ENCODE data around the gene FGF21. TPM values are rescaled to one million over a fixed set of nuclear protein-coding genes. Genes with fewer than 3 reads are reported as not detected.

The FGF21 gene
- total RNA-seq, 1 experiment from 2014 or later = 3.0 TPM

GRCh38 chr19:48795055-48795684, 39.8 kb downstream of the FGF21 start:
- TF ChIP-seq, protein P1, sequence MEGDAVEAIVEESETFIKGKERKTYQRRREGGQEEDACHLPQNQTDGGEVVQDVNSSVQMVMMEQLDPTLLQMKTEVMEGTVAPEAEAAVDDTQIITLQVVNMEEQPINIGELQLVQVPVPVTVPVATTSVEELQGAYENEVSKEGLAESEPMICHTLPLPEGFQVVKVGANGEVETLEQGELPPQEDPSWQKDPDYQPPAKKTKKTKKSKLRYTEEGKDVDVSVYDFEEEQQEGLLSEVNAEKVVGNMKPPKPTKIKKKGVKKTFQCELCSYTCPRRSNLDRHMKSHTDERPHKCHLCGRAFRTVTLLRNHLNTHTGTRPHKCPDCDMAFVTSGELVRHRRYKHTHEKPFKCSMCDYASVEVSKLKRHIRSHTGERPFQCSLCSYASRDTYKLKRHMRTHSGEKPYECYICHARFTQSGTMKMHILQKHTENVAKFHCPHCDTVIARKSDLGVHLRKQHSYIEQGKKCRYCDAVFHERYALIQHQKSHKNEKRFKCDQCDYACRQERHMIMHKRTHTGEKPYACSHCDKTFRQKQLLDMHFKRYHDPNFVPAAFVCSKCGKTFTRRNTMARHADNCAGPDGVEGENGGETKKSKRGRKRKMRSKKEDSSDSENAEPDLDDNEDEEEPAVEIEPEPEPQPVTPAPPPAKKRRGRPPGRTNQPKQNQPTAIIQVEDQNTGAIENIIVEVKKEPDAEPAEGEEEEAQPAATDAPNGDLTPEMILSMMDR (IDR thresholded peaks at IDR 0.05; ENCODE audit: insufficient read depth in 1 of 2, low read depth in 1 of 2, low read length in 1 of 2, severe bottlenecking in 1 of 2, unreplicated experiment in 1 of 2) = peak; percentile 94 to 95
- BruUV-seq (replicated peaks) = no TSS peak
- intact Hi-C loops (cut with micrococcal nuclease; ENCODE audit: unreplicated experiment) = loop anchor here (1.0 to 2.0 kb wide), 4 partner anchors 12 to 176 kb away; partner anchors contain the start of gene BCAT2
- no peaks in the 10 kb centered on the region for H3K9me3 ChIP-seq
- peak overlapping the region; percentile 55 for H3K4me3 ChIP-seq (ENCODE audit: low read depth, low read length)
- peaks cover 13% of the 10 kb centered on the region for H3K4me1 Mint-ChIP-seq (ENCODE audit: low read depth, unreplicated experiment)
- H3K27ac Mint-ChIP-seq (ENCODE audit: unreplicated experiment) = peak overlapping the region; percentile 79
- no peaks in the 10 kb centered on the region for H3K27me3 ChIP-seq (replicated peaks; ENCODE audit: control insufficient read depth, insufficient read depth, low read length)
- H3K36me3 Mint-ChIP-seq (ENCODE audit: insufficient read depth, unreplicated experiment) = peaks cover 21% of the 10 kb centered on the region
- peak overlapping the region; percentile 83 for H3K4me3 Mint-ChIP-seq (ENCODE audit: unreplicated experiment)
- peaks cover 8% of the 10 kb centered on the region for H3K4me1 ChIP-seq
- CTCF ChIA-PET = interaction anchor here (0.5 to 3.5 kb wide), 33 partner anchors 9 to 333 kb away, joined by 3 to 77 read pairs (median 5); partner anchors contain the start of genes BCAT2, CA11, DHDH and GYS1
- H3K9me3 Mint-ChIP-seq (ENCODE audit: unreplicated experiment) = no peaks in the 10 kb centered on the region
- POLR2A ChIA-PET = interaction anchor here (0.5 to 1.7 kb wide), 7 partner anchors 12 to 176 kb away, joined by 3 to 19 read pairs (median 4); partner anchors contain the start of genes BCAT2, HSD17B14 and SPHK2
- DNase-seq = peak; percentile 95
- H3K27me3 Mint-ChIP-seq (ENCODE audit: insufficient read depth, unreplicated experiment) = no peaks in the 10 kb centered on the region
- H3K36me3 ChIP-seq (ENCODE audit: control insufficient read depth, insufficient read depth, low read length) = no peaks in the 10 kb centered on the region

DNA sequence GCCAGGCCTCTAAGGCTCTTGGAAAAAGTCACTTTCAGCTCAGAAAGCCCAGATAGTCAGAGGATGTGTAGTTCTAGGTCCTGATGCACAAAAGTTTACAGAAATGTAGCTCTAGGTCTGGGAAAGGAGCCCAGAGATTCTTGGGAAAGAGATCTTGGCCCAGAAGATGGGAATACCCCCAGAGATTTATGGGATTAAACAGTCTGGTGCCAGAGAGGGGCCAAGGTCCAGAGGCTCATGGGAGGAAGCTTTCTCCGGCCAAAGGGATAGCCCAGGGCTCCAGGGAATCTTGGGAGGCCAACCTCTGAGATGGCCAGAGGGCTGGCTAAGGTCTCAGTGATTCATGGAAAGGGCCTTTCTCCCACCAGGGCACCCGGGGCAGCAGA, 40.4 kb downstream of the FGF21 start:
- Histone ChIP-seq H3K36me3 (ENCODE audit: control insufficient read depth, insufficient read depth, low read length) (no peaks in the 10 kb centered on the region), H3K27me3 (replicated peaks; ENCODE audit: control insufficient read depth, insufficient read depth, low read length) (no peaks in the 10 kb centered on the region), H3K4me1 (peaks cover 8% of the 10 kb centered on the region), H3K4me3 (ENCODE audit: low read depth, low read length) (no peak overlapping the region), H3K9me3 (no peaks in the 10 kb centered on the region)
- no peak for DNase-seq
- POLR2A ChIA-PET = interaction anchor here (0.5 to 1.7 kb wide), 7 partner anchors 11 to 176 kb away, joined by 3 to 19 read pairs (median 4); partner anchors contain the start of genes BCAT2, HSD17B14 and SPHK2
- H3K36me3 Mint-ChIP-seq (ENCODE audit: insufficient read depth, unreplicated experiment) = peaks cover 21% of the 10 kb centered on the region
- TF ChIP-seq, protein P1 (IDR thresholded peaks at IDR 0.05; ENCODE audit: insufficient read depth in 1 of 2, low read depth in 1 of 2, low read length in 1 of 2, severe bottlenecking in 1 of 2, unreplicated experiment in 1 of 2) = no peak
- BruUV-seq (replicated peaks) = no TSS peak
- CTCF ChIA-PET = interaction anchor here (0.5 to 3.5 kb wide), 32 partner anchors 9 to 332 kb away, joined by 3 to 77 read pairs (median 5); partner anchors contain the start of genes BCAT2, CA11, DHDH and GYS1
- H3K4me1 Mint-ChIP-seq (ENCODE audit: low read depth, unreplicated experiment) = peaks cover 13% of the 10 kb centered on the region
- peak overlapping the region; percentile 83 for H3K4me3 Mint-ChIP-seq (ENCODE audit: unreplicated experiment)
- H3K9me3 Mint-ChIP-seq (ENCODE audit: unreplicated experiment) = no peaks in the 10 kb centered on the region
- H3K27me3 Mint-ChIP-seq (ENCODE audit: insufficient read depth, unreplicated experiment) = no peaks in the 10 kb centered on the region
- peak overlapping the region; percentile 79 for H3K27ac Mint-ChIP-seq (ENCODE audit: unreplicated experiment)
- intact Hi-C loops (cut with micrococcal nuclease; ENCODE audit: unreplicated experiment) = loop anchor here (1.0 to 2.0 kb wide), 4 partner anchors 12 to 175 kb away; partner anchors contain the start of gene BCAT2

DNA sequence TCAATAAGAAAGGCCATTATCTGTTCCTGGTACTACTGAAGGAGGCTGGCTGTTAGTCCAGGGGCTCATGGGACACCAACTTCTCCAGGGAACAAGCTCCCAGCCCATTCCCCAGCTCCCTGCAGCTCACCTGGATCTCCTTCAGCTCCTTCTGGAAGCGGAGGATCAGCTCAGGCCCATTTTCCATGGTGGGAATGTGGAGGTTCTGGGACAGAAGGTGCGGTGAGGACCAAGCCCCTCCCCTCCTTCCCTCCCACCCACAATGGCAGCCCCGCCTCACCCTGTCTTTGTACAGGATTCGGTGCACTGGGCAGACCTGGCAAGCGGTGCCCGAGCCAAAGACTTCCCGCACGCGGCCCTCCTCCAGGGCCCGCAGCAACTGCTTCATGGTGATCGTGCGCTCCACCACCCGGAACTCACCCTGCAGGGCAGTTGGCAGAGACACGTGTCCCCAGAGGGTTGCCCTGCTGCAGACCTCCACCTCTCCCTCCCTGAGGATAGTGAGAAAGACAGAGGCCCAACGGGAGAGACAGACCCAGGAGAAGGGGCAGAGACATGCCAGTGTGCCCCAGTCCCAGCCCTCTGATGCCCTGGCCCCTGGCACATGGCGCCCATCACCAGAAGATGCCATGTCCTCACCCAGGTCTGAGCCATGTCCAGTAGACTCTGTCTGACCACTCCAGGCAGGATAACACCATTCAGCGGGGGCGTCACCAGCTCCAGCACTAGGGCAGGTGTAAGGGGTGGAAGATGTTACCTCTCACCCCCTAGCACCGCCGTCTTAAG, 41.2 kb downstream of the FGF21 start:
- H3K9me3 ChIP-seq = no peaks in the 10 kb centered on the region
- no peaks in the 10 kb centered on the region for H3K27me3 ChIP-seq (replicated peaks; ENCODE audit: control insufficient read depth, insufficient read depth, low read length)
- H3K36me3 ChIP-seq (ENCODE audit: control insufficient read depth, insufficient read depth, low read length) = no peaks in the 10 kb centered on the region
- no peaks in the 10 kb centered on the region for H3K27me3 Mint-ChIP-seq (ENCODE audit: insufficient read depth, unreplicated experiment)
- H3K4me1 Mint-ChIP-seq (ENCODE audit: low read depth, unreplicated experiment) = peaks cover 13% of the 10 kb centered on the region
- CTCF ChIA-PET = interaction anchor here (1.0 to 3.5 kb wide), 7 partner anchors 8 to 197 kb away, joined by 4 to 77 read pairs (median 10); partner anchors contain the start of genes BCAT2, GYS1, HSD17B14 and RUVBL2
- no TSS peak for BruUV-seq (replicated peaks)
- no peak overlapping the region for H3K4me3 Mint-ChIP-seq (ENCODE audit: unreplicated experiment)
- POLR2A ChIA-PET = interaction anchor here (1.5 to 1.7 kb wide), 2 partner anchors 11 to 167 kb away, joined by 7 to 19 read pairs; no protein-coding TSS in a partner anchor
- peaks cover 21% of the 10 kb centered on the region for H3K36me3 Mint-ChIP-seq (ENCODE audit: insufficient read depth, unreplicated experiment)
- TF ChIP-seq, protein P1 (IDR thresholded peaks at IDR 0.05; ENCODE audit: insufficient read depth in 1 of 2, low read depth in 1 of 2, low read length in 1 of 2, severe bottlenecking in 1 of 2, unreplicated experiment in 1 of 2) = no peak
- H3K9me3 Mint-ChIP-seq (ENCODE audit: unreplicated experiment) = no peaks in the 10 kb centered on the region
- H3K4me1 ChIP-seq = peaks cover 8% of the 10 kb centered on the region
- intact Hi-C loops (cut with micrococcal nuclease; ENCODE audit: unreplicated experiment) = no loop called here
- no peak for DNase-seq
- peak overlapping the region; percentile 79 for H3K27ac Mint-ChIP-seq (ENCODE audit: unreplicated experiment)
- H3K4me3 ChIP-seq (ENCODE audit: low read depth, low read length) = no peak overlapping the region
